ENCODE measurements around the gene ALLC.

The ALLC gene

DNA sequence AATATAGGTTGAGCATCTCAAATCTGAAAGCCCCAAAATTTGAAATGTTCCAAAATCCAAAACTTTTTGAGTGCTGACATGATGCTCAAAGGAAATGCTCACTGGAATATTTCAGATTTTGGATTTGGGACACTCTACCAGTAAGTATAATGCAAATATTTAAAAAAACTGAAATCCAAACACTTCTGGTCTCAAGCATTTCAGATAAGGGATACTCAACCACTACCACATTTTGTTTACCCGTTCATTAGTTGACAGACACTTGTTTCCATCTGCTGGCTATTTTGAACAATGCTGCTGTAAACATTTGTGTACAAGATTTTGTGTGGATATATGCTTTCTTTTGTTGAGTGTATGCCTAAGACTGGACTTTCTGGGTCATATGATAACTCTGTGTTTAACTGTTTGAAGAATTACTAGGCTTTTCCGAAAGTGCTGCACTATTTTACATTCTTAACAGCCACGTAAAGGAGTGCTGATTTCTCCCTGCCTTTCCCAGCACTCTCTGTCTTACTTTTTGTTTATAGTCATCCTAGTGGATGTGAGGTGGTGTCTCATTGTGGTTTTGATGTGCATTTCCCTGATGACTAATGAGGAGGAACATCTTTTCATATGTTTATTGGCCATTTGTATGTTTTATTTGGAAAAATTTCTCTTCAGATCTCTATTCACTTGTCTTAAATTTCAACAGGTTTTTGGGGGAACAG lies 25.9 kb downstream of the ALLC start:
- no peak for DNase-seq (ENCODE audit: extremely low read depth, insufficient read length)
- TF ChIP-seq, protein P1, sequence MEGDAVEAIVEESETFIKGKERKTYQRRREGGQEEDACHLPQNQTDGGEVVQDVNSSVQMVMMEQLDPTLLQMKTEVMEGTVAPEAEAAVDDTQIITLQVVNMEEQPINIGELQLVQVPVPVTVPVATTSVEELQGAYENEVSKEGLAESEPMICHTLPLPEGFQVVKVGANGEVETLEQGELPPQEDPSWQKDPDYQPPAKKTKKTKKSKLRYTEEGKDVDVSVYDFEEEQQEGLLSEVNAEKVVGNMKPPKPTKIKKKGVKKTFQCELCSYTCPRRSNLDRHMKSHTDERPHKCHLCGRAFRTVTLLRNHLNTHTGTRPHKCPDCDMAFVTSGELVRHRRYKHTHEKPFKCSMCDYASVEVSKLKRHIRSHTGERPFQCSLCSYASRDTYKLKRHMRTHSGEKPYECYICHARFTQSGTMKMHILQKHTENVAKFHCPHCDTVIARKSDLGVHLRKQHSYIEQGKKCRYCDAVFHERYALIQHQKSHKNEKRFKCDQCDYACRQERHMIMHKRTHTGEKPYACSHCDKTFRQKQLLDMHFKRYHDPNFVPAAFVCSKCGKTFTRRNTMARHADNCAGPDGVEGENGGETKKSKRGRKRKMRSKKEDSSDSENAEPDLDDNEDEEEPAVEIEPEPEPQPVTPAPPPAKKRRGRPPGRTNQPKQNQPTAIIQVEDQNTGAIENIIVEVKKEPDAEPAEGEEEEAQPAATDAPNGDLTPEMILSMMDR (IDR thresholded peaks at IDR 0.05; ENCODE audit: insufficient read depth, low read length, poor library complexity, severe bottlenecking): no peak
- H3K36me3 ChIP-seq (ENCODE audit: control insufficient read depth, insufficient read depth, low read length): no peaks in the 10 kb centered on the region
- H3K27me3 ChIP-seq (replicated peaks; ENCODE audit: control insufficient read depth, insufficient read depth, low read length): no peaks in the 10 kb centered on the region; the same call in none of the 2 replicates
- no peak overlapping the region for H3K4me3 ChIP-seq (replicated peaks; ENCODE audit: low read depth, low read length)

DNA sequence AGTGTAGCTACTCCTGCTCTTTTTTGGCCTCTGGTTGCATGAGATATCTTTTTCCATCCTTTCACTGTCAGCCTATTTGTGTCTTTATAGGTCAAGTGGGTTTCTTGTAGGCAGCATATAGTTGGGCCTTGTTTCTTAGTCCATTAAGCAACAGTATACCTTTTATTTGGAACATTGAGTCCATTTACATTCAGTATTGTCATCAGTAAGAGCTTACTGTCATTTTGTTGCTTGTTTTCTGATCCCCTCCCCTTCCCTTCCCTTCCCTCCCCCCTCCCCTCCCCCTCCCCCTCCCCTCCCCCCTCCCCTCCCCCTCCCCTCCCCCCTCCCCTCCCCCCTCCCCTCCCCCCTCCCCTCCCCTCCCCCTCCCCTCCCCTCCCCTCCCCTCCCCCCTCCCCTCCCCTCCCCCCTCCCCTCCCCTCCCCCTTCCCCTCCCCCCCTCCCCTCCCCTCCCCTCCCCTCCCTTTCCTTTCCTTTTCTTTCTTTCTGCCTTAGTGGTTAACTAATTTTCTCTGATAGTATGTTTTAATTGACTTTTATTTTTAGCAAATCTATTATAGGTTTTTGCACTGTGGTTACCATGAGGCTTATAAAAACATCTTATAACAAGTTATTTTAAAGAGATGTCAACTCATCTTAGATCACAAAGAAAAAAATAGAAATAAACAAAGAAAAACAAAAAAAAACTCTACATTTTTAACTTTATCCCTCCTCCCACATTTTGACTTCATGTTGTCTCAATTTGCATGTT lies 32.2 kb downstream of the ALLC start:
- H3K36me3 ChIP-seq (ENCODE audit: control insufficient read depth, insufficient read depth, low read length): no peaks in the 10 kb centered on the region
- DNase-seq (ENCODE audit: extremely low read depth, insufficient read length): no peak
- TF ChIP-seq, protein P1 (IDR thresholded peaks at IDR 0.05; ENCODE audit: insufficient read depth, low read length, poor library complexity, severe bottlenecking): no peak
- no peak overlapping the region for H3K4me3 ChIP-seq (replicated peaks; ENCODE audit: low read depth, low read length)
- H3K27me3 ChIP-seq (replicated peaks; ENCODE audit: control insufficient read depth, insufficient read depth, low read length): no peaks in the 10 kb centered on the region

DNA sequence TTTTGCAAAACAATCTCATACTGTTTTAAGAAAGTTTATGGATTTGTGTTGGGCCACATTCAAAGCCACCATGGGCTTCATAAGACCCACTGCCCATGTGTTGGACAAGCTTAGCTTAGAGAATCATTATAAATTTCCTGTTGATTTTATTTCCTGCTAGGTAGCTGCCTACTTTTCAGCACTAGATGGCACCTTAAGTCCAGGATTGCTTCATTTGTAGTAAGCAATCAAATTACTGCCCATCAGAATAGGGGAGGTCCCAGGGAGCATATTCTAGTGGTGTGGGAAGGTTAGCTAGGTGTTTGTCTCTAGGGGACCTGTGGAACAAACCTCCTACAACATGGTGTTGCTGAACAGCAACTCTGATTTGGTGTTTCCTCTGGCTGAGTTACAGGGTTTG lies 34.4 kb downstream of the ALLC start:
- Histone ChIP-seq H3K4me3 (replicated peaks; ENCODE audit: low read depth, low read length) (no peak overlapping the region), H3K36me3 (ENCODE audit: control insufficient read depth, insufficient read depth, low read length) (no peaks in the 10 kb centered on the region), H3K27me3 (replicated peaks; ENCODE audit: control insufficient read depth, insufficient read depth, low read length) (no peaks in the 10 kb centered on the region)
- no peak for DNase-seq (ENCODE audit: extremely low read depth, insufficient read length)
- TF ChIP-seq, protein P1 (IDR thresholded peaks at IDR 0.05; ENCODE audit: insufficient read depth, low read length, poor library complexity, severe bottlenecking): peak; percentile 34

DNA sequence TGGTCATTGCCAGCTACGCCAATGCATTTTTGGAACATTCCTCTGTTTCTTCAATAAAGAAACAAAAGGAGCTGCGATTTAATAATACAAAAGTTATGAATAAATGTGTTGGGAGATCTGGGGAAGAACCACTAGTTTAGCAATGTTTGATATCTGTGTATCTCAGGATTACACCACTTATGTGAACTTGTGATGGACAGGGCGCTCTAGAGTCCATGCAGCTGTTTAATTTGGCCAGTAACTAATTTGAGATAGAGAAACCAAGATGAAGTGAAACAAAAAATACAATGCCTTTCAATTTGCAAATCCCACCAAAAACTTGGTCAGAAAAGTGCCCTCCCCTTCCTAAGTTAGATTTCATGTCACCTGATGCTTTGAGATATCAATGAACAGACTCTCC lies 38.5 kb downstream of the ALLC start:
- TF ChIP-seq, protein P1 (IDR thresholded peaks at IDR 0.05; ENCODE audit: insufficient read depth, low read length, poor library complexity, severe bottlenecking): no peak
- DNase-seq (ENCODE audit: extremely low read depth, insufficient read length): no peak
- Histone ChIP-seq H3K27me3 (replicated peaks; ENCODE audit: control insufficient read depth, insufficient read depth, low read length) (no peaks in the 10 kb centered on the region), H3K4me3 (replicated peaks; ENCODE audit: low read depth, low read length) (no peak overlapping the region), H3K36me3 (ENCODE audit: control insufficient read depth, insufficient read depth, low read length) (no peaks in the 10 kb centered on the region)

DNA sequence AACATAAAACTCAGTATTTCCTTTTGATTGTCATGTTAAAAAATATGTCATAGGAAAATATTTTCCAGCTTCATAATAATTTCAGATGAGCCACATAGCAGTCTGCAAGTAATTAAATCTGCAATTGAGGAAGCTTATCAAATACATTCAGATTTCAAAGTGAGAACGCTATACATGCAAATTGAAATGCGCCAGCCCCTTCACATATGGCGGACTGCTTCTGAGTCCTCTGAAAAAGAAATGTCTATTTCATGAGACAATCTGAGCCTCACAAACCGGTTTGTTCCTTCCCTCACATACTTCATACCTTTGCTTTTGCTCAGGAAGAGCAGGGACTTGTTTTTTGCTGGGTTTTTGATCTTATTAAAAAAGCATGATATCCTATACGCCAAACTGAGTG lies 43.1 kb downstream of the ALLC start:
- no peak for DNase-seq (ENCODE audit: extremely low read depth, insufficient read length)
- TF ChIP-seq, protein P1 (IDR thresholded peaks at IDR 0.05; ENCODE audit: insufficient read depth, low read length, poor library complexity, severe bottlenecking): no peak
- no peaks in the 10 kb centered on the region for H3K27me3 ChIP-seq (replicated peaks; ENCODE audit: control insufficient read depth, insufficient read depth, low read length)

More for the DNA sequence above, 43.1 kb downstream of the ALLC start:
- Histone ChIP-seq H3K4me3 (replicated peaks; ENCODE audit: low read depth, low read length) (no peak overlapping the region), H3K36me3 (ENCODE audit: control insufficient read depth, insufficient read depth, low read length) (no peaks in the 10 kb centered on the region)
